GM10266 (cell line): ENCODE data around the gene ETS1.

Source experiments
- DNase-seq: peaks from one replicate; pipeline ENCODE4 v3.0.0; 2012; ENCODE audit errors: extremely low spot score
- TF ChIP-seq, protein P1 (sequence below): IDR thresholded peaks from 2 replicates; pipeline ENCODE4 v1.5.1; 2012; ENCODE audit warnings: mild to moderate bottlenecking, low read depth; ENCODE audit not compliant: control insufficient read depth, insufficient read depth; ENCODE audit errors: missing control alignments

Gene ETS1

DNA sequence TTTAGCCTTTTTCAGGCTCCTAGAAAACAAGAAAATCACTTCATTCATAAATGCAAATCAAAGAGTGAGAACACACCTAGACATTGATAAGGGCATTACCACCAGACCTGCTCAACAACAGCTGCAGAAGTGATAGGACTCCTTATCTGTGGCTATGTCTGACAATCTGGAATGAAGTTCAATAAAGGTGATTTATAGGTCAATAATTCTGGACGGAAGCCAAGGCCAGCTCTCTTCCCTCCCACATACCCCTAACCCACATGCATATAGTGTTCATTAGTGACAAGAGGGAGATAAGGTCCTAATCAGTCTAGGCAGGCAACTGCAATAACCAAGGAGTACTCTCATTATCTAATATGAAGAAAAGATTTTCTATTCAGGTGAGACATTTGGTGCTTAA is 111.3 kb downstream of the ETS1 start:
- no peak for DNase-seq
- TF ChIP-seq, protein P1, sequence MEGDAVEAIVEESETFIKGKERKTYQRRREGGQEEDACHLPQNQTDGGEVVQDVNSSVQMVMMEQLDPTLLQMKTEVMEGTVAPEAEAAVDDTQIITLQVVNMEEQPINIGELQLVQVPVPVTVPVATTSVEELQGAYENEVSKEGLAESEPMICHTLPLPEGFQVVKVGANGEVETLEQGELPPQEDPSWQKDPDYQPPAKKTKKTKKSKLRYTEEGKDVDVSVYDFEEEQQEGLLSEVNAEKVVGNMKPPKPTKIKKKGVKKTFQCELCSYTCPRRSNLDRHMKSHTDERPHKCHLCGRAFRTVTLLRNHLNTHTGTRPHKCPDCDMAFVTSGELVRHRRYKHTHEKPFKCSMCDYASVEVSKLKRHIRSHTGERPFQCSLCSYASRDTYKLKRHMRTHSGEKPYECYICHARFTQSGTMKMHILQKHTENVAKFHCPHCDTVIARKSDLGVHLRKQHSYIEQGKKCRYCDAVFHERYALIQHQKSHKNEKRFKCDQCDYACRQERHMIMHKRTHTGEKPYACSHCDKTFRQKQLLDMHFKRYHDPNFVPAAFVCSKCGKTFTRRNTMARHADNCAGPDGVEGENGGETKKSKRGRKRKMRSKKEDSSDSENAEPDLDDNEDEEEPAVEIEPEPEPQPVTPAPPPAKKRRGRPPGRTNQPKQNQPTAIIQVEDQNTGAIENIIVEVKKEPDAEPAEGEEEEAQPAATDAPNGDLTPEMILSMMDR = no peak

DNA sequence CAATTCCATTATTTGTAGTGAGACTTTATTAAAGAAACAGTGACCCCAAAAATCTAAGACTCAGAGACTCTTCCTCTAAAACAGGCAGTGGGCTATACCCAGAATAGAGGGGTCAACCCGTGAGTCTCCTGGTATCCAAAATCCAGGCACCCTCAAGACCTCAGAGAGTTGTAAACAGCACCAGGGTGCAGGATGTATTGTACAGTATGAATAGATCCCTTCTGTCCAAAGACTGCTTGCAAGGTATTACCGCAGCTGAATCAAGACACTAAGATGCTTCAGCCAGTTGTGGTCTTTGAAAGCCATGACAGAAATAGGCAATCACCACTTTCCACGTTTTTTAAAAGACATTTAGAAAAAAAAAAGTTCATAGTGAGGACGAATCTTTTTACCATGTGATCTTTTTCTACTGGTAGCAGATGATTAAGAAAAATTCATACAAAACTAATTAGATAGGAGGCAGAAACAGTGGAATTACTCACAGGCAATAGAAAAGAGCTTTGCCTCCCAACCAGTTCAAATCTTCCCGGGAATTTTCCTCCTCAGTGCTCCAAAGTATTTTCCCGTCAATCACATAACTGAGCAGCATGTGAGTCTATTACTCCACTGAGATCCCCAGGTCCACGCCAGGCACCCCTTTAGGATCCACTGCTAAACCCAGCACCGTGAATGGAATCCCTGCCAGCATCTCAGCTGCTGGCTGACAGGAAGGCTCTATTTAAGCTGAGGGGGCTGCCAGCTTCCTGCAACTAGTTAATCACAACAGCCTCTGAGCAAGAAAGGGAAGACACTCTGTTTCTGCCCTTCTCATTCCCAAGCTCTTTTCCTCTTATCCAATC is 113.1 kb downstream of the ETS1 start:
- TF ChIP-seq, protein P1 = no peak
- DNase-seq = no peak

DNA sequence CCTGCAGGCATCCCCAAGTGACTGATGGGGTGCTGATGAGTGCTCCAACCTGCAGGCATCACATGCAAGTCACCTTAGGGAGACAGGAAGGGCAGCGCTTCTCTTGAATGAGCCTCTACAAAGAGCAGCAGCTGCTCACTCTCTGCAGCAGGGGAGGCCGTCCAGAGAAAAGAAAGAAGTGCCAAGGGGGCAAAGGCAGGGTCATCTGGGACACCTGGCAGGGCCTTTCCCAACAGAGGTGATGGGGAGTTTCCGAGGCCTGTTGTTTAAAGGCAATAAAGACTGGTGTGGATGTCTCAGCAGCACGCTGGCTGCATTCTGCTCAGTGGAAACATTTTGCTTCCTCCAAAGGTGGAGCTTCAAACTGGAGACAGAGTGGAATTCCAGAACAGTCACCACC is 113.7 kb downstream of the ETS1 start:
- DNase-seq = no peak
- TF ChIP-seq, protein P1 = no peak

DNA sequence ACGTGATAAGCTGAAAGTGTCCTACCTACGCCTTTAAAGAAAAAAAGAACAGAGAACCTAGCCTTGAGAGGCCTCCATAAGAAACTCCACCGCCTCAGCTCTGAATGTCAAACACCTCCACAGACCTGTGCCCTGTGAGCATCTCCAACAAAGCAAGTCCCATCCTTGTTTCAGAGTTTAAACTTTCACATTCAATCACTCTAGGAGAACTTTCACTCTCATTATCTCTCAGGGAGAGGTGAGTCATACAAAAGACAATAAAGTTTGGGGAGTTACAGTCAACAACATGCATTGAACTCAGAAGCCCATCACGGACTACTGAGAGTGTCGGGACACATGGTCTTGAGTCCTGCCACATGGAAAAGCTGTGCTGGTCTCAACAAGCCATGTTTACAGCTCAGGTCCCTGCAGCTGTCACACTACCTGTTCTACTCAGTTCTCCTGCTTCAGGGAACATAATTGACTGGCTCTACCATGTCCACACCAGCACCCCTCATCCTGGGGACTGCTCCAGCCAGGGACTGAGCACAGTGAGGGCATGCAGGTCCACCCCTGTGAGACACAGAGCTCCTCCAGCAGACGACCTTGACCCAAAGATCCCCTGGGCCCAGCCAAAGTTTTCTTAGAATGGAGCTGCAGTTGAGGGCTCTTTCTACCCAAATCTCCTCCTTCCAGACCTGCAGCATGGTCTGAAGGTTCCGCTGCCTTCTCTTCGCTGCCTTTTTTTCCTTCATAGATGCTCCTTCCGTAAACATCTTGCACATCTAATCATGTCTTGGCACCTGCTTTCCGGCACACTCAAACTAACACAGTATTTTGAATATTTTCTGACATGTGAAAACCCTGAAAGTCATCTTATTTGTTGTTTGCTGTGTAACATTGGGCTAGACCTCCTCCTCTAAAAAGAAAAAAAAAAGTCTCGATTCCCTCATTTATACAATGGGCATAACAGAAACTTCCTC is 114.9 kb downstream of the ETS1 start:
- DNase-seq = peak; percentile 55
- TF ChIP-seq, protein P1 = no peak

DNA sequence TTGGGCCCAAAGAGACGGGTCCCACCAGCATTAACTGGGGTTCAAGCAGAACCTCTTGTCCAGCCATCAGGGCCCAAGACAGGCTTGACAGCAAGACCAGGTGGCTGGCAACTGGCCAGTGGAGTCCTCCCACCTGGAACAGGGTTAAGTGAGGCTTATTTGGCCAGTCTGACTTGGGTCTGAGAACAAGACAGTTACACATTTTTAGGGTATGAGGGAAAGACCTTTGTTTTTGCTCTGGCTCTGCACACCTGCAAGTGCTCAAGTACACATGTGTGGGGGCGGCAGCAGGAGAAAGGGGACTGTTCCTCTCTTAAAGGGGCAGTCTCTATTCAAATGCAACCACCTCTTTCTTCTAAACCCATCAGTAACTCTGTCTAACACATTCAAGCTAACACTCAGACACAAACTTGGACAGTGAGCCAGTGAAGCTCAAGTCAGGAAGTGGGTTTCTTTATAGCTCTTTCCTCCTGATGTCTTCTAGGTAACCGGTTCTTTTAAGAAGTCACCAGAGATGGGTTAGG is 116.2 kb downstream of the ETS1 start:
- TF ChIP-seq, protein P1 = no peak
- DNase-seq = peak; percentile 56

DNA sequence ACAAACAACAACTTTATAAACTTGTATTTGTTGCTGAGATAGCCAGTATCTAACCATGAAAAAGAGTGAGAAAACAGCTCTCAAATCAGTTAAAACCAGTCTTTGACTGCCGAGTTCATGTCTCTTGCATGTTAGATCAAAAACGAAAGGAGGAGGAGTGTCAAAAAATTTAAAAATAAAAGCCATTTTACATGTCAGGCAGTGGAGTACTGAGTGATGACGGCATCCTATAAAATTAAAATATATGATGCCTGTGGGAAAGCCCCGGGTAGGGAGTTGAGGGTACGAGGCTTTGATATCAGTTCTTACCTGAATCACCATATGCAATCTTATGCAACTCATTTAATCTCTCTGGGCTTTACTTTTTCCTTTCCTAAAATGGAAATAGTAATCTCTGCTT is 117.3 kb downstream of the ETS1 start:
- TF ChIP-seq, protein P1 = no peak
- peak; percentile 30 for DNase-seq

DNA sequence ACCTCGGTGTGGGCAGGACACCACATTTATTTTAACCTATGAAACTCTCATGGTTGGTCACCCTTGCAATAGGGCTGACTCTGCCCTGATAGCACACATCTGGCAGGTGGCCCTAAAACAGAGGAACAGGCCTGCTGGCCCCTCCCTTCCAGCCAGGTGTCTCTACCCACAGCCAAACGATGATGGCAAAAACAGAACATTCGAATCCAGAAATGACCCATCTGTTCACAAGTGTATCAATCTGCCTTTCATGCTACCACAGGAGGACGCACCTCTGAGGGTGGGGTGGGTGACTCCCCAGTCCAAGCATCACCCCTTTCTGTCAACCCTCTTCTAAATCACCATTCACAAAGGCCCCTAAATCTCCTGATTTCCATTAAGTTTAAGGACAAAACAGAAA is 118.1 kb downstream of the ETS1 start:
- DNase-seq = peak; percentile 25
- TF ChIP-seq, protein P1 = no peak
